ENCODE measurements around the gene PSMB3.

Gene PSMB3

GRCh38 chr17:38746004-38746848 is 6.3 kb upstream of the PSMB3 start:
- peak overlapping the region; percentile 85 to 93 (median 93) for H3K4me3 Mint-ChIP-seq

GRCh38 chr17:38746849-38747462 is 5.6 kb upstream of the PSMB3 start:
- Mint-ChIP-seq H3K36me3 (ENCODE audit: low read depth) (peaks cover 4% of the 10 kb centered on the region), H3K9me3 (no peaks in the 10 kb centered on the region), H3K4me1 (peaks cover 52% of the 10 kb centered on the region), H3K27ac (peak overlapping the region; percentile 81 to 93 (median 87)), H3K4me3 (peak overlapping the region; percentile 85 to 93 (median 93)), H3K27me3 (ENCODE audit: low read depth) (no peaks in the 10 kb centered on the region)
- no peak for TF ChIP-seq CTCF (IDR thresholded peaks at IDR 0.05; ENCODE audit: unreplicated experiment in 3 of 3)

More at GRCh38 chr17:38746004-38746848, 6.3 kb upstream of the PSMB3 start:
- peak overlapping the region; percentile 81 to 93 (median 87) for H3K27ac Mint-ChIP-seq
- no peaks in the 10 kb centered on the region for H3K27me3 Mint-ChIP-seq (ENCODE audit: low read depth)
- H3K9me3 Mint-ChIP-seq = no peaks in the 10 kb centered on the region
- H3K36me3 Mint-ChIP-seq (ENCODE audit: low read depth) = peaks cover 7% of the 10 kb centered on the region
- H3K4me1 Mint-ChIP-seq = peaks cover 57% of the 10 kb centered on the region
- TF ChIP-seq CTCF (IDR thresholded peaks at IDR 0.05; ENCODE audit: unreplicated experiment in 3 of 3) = no peak

- peaks cover 49% of the 10 kb centered on the region for H3K4me1 Mint-ChIP-seq
- TF ChIP-seq CTCF (IDR thresholded peaks at IDR 0.05; ENCODE audit: unreplicated experiment in 3 of 3) = peak in 1 of 3 experiments; percentile 13
- peaks cover 5% of the 10 kb centered on the region for H3K36me3 Mint-ChIP-seq (ENCODE audit: low read depth)
- no peaks in the 10 kb centered on the region for H3K9me3 Mint-ChIP-seq
- H3K4me3 Mint-ChIP-seq = peak overlapping the region; percentile 92 to 93 (median 93)
- H3K27me3 Mint-ChIP-seq (ENCODE audit: low read depth) = no peaks in the 10 kb centered on the region
- peak overlapping the region; percentile 26 to 94 (median 80) for H3K27ac Mint-ChIP-seq
Measured at GRCh38 chr17:38747463-38748148, 4.9 kb upstream of the PSMB3 start.

- peaks cover 44% of the 10 kb centered on the region for H3K4me1 Mint-ChIP-seq
- TF ChIP-seq CTCF (IDR thresholded peaks at IDR 0.05; ENCODE audit: unreplicated experiment in 3 of 3) = no peak
- peak within 1 kb of the TSS; percentile 93 to 95 (median 93) for H3K4me3 Mint-ChIP-seq
- H3K27ac Mint-ChIP-seq = peak within 1 kb of the TSS; percentile 26 to 94 (median 80)
- H3K36me3 Mint-ChIP-seq (ENCODE audit: low read depth) = peaks cover 7% of the 10 kb centered on the region
- H3K9me3 Mint-ChIP-seq = no peaks in the 10 kb centered on the region
- H3K27me3 Mint-ChIP-seq (ENCODE audit: low read depth) = no peaks in the 10 kb centered on the region
Measured at GRCh38 chr17:38748149-38748891, 4.2 kb upstream of the PSMB3 start, which contains the start of gene PCGF2. Gene PCGF2 (minus strand): TSS chr17:38748336. CDS start chr17:38740402, 7,934 bp downstream.

DNA sequence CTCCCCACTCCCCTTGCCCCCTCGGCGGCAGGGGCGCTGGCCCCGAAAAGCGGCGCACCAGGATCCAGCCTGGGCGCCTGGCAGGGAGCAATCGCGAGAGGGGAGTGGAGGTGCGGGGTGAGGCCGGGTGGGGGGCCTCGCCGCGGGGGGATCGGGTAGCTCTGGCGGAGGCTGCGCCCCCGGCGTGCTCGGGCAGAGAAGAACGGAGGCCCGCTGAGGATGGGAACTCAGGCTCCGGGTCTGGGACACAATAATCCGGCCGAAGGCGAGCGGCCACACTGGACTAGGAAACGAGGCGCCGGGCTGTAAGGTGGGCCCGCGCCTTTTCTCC is 3.7 kb upstream of the PSMB3 start:
- Mint-ChIP-seq H3K27ac (no peak overlapping the region), H3K4me1 (peaks cover 42% of the 10 kb centered on the region), H3K36me3 (ENCODE audit: low read depth) (peaks cover 10% of the 10 kb centered on the region), H3K9me3 (no peaks in the 10 kb centered on the region), H3K27me3 (ENCODE audit: low read depth) (no peaks in the 10 kb centered on the region), H3K4me3 (peak overlapping the region; percentile 81 to 93 (median 93))
- no peak for TF ChIP-seq CTCF (IDR thresholded peaks at IDR 0.05; ENCODE audit: unreplicated experiment in 3 of 3)
